HepG2 (cell line): ENCODE results near the gene MLLT10. TPM values are rescaled to one million over a fixed set of nuclear protein-coding genes. Genes with fewer than 3 reads are reported as not detected.

Experiments used
- ATAC-seq: fragments of 200-7000 bp; cut with Tn5 transposase; 3 replicates; pipeline ENCODE4 v1.9.1; 2020; ENCODE audit warnings: mild to moderate bottlenecking, moderate library complexity
- BruUV-seq: library from RNA; stranded (reverse); fragments of 400-500 nt; replicated peaks from 2 replicates; lab custom pipeline; 2021; lab: Mats Ljungman, UMichigan
- CTCF ChIA-PET: fragments of 300-600 bp; formaldehyde crosslinking; extraction: SDS; loops from one replicate; lab custom pipeline; 2021; ENCODE audit warnings: low total read pairs, inconsistent platforms, low intra/inter-chr PET ratio; lab: Yijun Ruan, JAX
- POLR2A ChIA-PET: fragments of 350-600 bp; sonication (Branson Sonifier 250); formaldehyde crosslinking; loops from one replicate; lab custom pipeline; 2020; ENCODE audit warnings: antibody characterized with exemption, inconsistent platforms; lab: Yijun Ruan, JAX
- DNase-seq: peaks from one replicate; pipeline ENCODE4 v3.0.0-alpha.2; 2015; ENCODE audit warnings: low spot score
- FAIRE-seq: peaks from 3 replicates; lab custom pipeline; 2011; peaks lifted over from hg19 to GRCh38; lab: Jason Lieb, UNC
- H2AFZ ChIP-seq: one replicate; pipeline ENCODE4 v1.6.1; 2011; ENCODE audit warnings: low read length, inconsistent platforms
- H3K27ac ChIP-seq: fragments of 300-600 bp; 3 replicates; pipeline ENCODE4 v1.8.0; 2011; ENCODE audit warnings: mixed run types, mild to moderate bottlenecking, mixed read lengths, low read length, inconsistent platforms; ENCODE audit not compliant: insufficient read depth; ENCODE audit errors: extremely low read length
- H3K27me3 ChIP-seq, 2 experiments: fragments of 200-600 bp in 1 of 2; 2 replicates in 1 of 2; 3 replicates in 1 of 2; pipeline versions ENCODE4 v1.6.0 to v1.8.0; 2011; ENCODE audit warnings: low read length in 2 of 2, mild to moderate bottlenecking in 2 of 2, moderate library complexity in 2 of 2, inconsistent platforms in 1 of 2; ENCODE audit not compliant: insufficient read depth in 2 of 2, control insufficient read depth in 1 of 2
- H3K36me3 ChIP-seq, 2 experiments: fragments of 200-600 bp in 1 of 2; replicated peaks in 1 of 2; 2 replicates in 1 of 2; 3 replicates in 1 of 2; pipeline versions ENCODE4 v1.5.1 to v1.8.0; 2011; ENCODE audit warnings: low read length in 2 of 2, inconsistent platforms in 1 of 2; ENCODE audit not compliant: insufficient read depth in 2 of 2, control insufficient read depth in 1 of 2
- H3K4me1 ChIP-seq: 2 replicates; pipeline ENCODE4 v1.5.1; 2012; ENCODE audit warnings: low read length, inconsistent platforms; ENCODE audit not compliant: insufficient read depth
- H3K4me2 ChIP-seq: 2 replicates; pipeline ENCODE4 v1.6.0; 2011; ENCODE audit warnings: low read depth, low read length, inconsistent platforms
- H3K4me3 ChIP-seq, 3 experiments: fragments of 200-600 bp in 1 of 3; sonication (generic), shearing (Covaris generic) in 1 of 3; replicated peaks in 1 of 3; 2 replicates each; pipeline ENCODE4 v1.5.1; 2011 to 2016; ENCODE audit warnings: low read length in 3 of 3, inconsistent platforms in 2 of 3, low read depth in 2 of 3, mild to moderate bottlenecking in 2 of 3, control low read depth in 1 of 3, mixed read lengths in 1 of 3; ENCODE audit not compliant: insufficient read depth in 1 of 3
- H3K79me2 ChIP-seq: one replicate; pipeline ENCODE4 v1.6.1; 2011; ENCODE audit warnings: low read length, inconsistent platforms; ENCODE audit not compliant: insufficient read depth
- H3K9ac ChIP-seq: 2 replicates; pipeline ENCODE4 v1.6.0; 2011; ENCODE audit warnings: mild to moderate bottlenecking, low read depth, low read length, inconsistent platforms; ENCODE audit not compliant: insufficient read depth
- H3K9me3 ChIP-seq: 2 replicates; pipeline ENCODE4 v1.5.1; 2012; ENCODE audit warnings: mild to moderate bottlenecking, low read length
- H4K20me1 ChIP-seq: 2 replicates; pipeline ENCODE4 v1.6.0; 2011; ENCODE audit warnings: inconsistent platforms, mild to moderate bottlenecking, low read length, moderate library complexity; ENCODE audit not compliant: insufficient read depth
- ETV6 ChIP-seq: sonication (generic); formaldehyde crosslinking; conservative IDR thresholded peaks from 2 replicates; pipeline ENCODE4 v1.4.0; 2020; ENCODE audit warnings: missing genetic modification reagents
- HNRNPK ChIP-seq: fragments of 200-400 bp; formaldehyde crosslinking; IDR thresholded peaks from 2 replicates; pipeline ENCODE4 v1.6.1; 2018; ENCODE audit warnings: low read length, low read depth, moderate library complexity, mild to moderate bottlenecking; ENCODE audit not compliant: poor library complexity, severe bottlenecking
- JDP2 ChIP-seq: sonication (generic); formaldehyde crosslinking; IDR thresholded peaks from 2 replicates; pipeline ENCODE4 v1.8.1; 2022; ENCODE audit warnings: missing genetic modification reagents, borderline replicate concordance
- MAZ ChIP-seq, 2 experiments: sonication (generic) in 1 of 2; formaldehyde crosslinking in 1 of 2; IDR thresholded peaks; 2 replicates each; pipeline versions ENCODE4 v1.5.0 to v1.6.1; 2012 to 2020; ENCODE audit warnings: low read depth in 2 of 2, mild to moderate bottlenecking in 2 of 2, borderline replicate concordance in 1 of 2, improper control_type of control experiment in 1 of 2, low read length in 1 of 2, missing genetic modification reagents in 1 of 2, moderate library complexity in 1 of 2
- PHF8 ChIP-seq: sonication (generic); formaldehyde crosslinking; IDR thresholded peaks from 2 replicates; pipeline ENCODE4 v1.5.0; 2020; ENCODE audit warnings: missing genetic modification reagents
- RAD51 ChIP-seq: fragments of 450-650 bp; IDR thresholded peaks from 2 replicates; pipeline ENCODE4 v1.6.1; 2016; ENCODE audit warnings: borderline replicate concordance
- SP1 ChIP-seq, 2 experiments: fragments of 450-650 bp in 1 of 2; sonication (generic) in 1 of 2; formaldehyde crosslinking in 1 of 2; IDR thresholded peaks; 2 replicates each; pipeline versions ENCODE4 v1.4.0 to v1.6.1; 2016 to 2020; ENCODE audit warnings: missing genetic modification reagents in 1 of 2
- ZNF124 ChIP-seq: sonication (generic); formaldehyde crosslinking; IDR thresholded peaks from 2 replicates; pipeline ENCODE4 v1.4.0; 2020; ENCODE audit warnings: missing genetic modification reagents
- ZNF724P ChIP-seq: sonication (generic); formaldehyde crosslinking; IDR thresholded peaks from 2 replicates; pipeline ENCODE4 v1.8.0; 2022; ENCODE audit warnings: missing genetic modification reagents, borderline replicate concordance
- whole genome bisulfite sequencing: methylation state at CpG from one replicate; pipeline ENCODE4 v1.1.6; 2017; ENCODE audit warnings: low lambda C conversion rate; 5-methylcytosine and 5-hydroxymethylcytosine counted together
- in situ Hi-C: cut with HindIII; loops from 2 replicates; pipeline ENCODE4 v1.10.0; 2017; ENCODE audit warnings: low pct_unique_long_range_greater_than_20kb; ENCODE audit not compliant: extremely low pct_ligation_motif_present
- intact Hi-C: fragments of 100-400 bp; cut with micrococcal nuclease; formaldehyde crosslinking; loops from one replicate; pipeline ENCODE4 v1.10.0; 2022; ENCODE audit not compliant: unreplicated experiment
- polyA plus RNA-seq, 8 experiments: library from polyadenylated mRNA; depleted of rRNA in 3 of 8; stranded (reverse) in 7 of 8; unstranded in 1 of 8; fragments of >200 nt; fragmentation: Illumina TruSeq in 4 of 8; extraction: Trizol in 4 of 8; gene quantifications; 2 replicates each; pipeline versions ENCODE4 v1.2.1 to v1.2.3, GENCODE V29; 2011 to 2016; ENCODE audit warnings: low read depth in 4 of 8, missing spikeins in 1 of 8, mixed read lengths in 1 of 8; ENCODE audit not compliant: insufficient read depth in 1 of 8
- total RNA-seq, 5 experiments: library from RNA; depleted of rRNA; stranded (reverse); fragments of >200 nt; fragmentation: Illumina TruSeq; extraction: Trizol; gene quantifications; 2 replicates each; pipeline ENCODE4 v1.2.3, GENCODE V29; 2016; ENCODE audit warnings: low read depth in 1 of 5
- TF ChIP-seq, protein P1 (sequence below): fragments of 450-650 bp; IDR thresholded peaks from 2 replicates; pipeline ENCODE4 v1.6.1; 2017

MLLT10 gene
- total and polyA plus RNA-seq, 2 of the 13 experiments (the other 11 are each of a cell fraction or from before 2014, with no cell fraction given) = 51.3 to 84.1 TPM

DNA sequence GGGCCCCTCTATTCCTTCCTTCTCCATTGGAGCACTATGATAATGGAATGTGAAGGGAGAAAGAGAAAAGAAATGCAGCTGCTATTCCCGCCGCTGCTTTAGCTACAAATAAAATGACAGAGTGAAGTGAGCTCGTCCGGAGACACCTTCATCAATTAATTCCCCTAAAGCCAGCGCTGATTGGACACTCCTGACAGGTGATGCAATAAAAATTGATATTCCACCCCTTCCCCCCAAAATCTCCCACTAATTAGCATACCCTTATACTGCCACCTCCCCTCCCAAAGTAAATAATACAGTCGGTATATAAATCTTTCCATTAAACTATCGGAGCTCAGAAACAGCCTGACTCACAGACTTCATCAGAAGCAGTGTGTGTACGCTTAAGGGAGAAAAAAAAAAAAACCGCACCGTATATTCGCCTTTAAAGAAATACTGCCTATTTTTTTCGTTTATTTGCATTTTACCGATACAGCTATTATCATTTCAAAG lies 15.8 kb upstream of the MLLT10 start:
- in situ Hi-C loops = loop anchor here (25.0 kb wide), 1 partner anchor 794 kb away; the partner anchor contains the start of genes BMI1 and COMMD3
- no TSS peak for BruUV-seq

More for the DNA sequence above, 15.8 kb upstream of the MLLT10 start:
- Histone ChIP-seq H3K9ac (no peak overlapping the region), H3K79me2 (peaks cover 2% of the 10 kb centered on the region), H3K4me1 (peaks cover 61% of the 10 kb centered on the region), H3K27ac (no peak overlapping the region), H3K9me3 (no peaks in the 10 kb centered on the region), H3K4me3 (peak overlapping the region in 2 of 3 experiments; percentile 81 to 91; a peak in 3 of 6 replicates), H3K4me2 (peak overlapping the region; percentile 98), H4K20me1 (no peaks in the 10 kb centered on the region), H3K27me3 (no peaks in the 10 kb centered on the region; a peak in 1 of 5 replicates), H2AFZ (no peak overlapping the region), H3K36me3 (no peaks in the 10 kb centered on the region)
- ChIA-PET CTCF (no interaction called here), POLR2A (interaction anchor here (0.6 to 5.4 kb wide), 5 partner anchors 9 to 104 kb away, joined by 3 to 92 read pairs (median 6); partner anchors contain the start of gene SKIDA1)
- TF ChIP-seq ETV6 (CRISPR knock-in tag) (no peak), MAZ (IDR thresholded peaks at IDR 0.05; ENCODE audit: borderline replicate concordance, low read depth, low read length) (peak; percentile 2; the same call in 1 of the 2 replicates), MAZ (CRISPR knock-in tag; IDR thresholded peaks at IDR 0.05; ENCODE audit: low read depth) (no peak), HNRNPK (peak; percentile 38), JDP2 (CRISPR knock-in tag) (no peak), SP1 (IDR thresholded peaks at IDR 0.05) (no peak), SP1 (CRISPR knock-in tag; IDR thresholded peaks at IDR 0.05) (no peak), ZNF724P (no peak), ZNF124 (no peak), PHF8 (CRISPR knock-in tag) (no peak), RAD51 (no peak)
- TF ChIP-seq, protein P1, sequence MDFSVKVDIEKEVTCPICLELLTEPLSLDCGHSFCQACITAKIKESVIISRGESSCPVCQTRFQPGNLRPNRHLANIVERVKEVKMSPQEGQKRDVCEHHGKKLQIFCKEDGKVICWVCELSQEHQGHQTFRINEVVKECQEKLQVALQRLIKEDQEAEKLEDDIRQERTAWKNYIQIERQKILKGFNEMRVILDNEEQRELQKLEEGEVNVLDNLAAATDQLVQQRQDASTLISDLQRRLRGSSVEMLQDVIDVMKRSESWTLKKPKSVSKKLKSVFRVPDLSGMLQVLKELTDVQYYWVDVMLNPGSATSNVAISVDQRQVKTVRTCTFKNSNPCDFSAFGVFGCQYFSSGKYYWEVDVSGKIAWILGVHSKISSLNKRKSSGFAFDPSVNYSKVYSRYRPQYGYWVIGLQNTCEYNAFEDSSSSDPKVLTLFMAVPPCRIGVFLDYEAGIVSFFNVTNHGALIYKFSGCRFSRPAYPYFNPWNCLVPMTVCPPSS = no peak
- DNase-seq = no peak
- ATAC-seq = no peak
- 87% methylated on average over 13 of the region's 13 CpGs for WGBS
- intact Hi-C loops = no loop called here
- FAIRE-seq = no peak
